ENCODE measurements around the gene NDUFS5.

- TF ChIP-seq CTCF (IDR thresholded peaks at IDR 0.05) (no peak), POLR2A (IDR thresholded peaks at IDR 0.05) (no peak)
These were observed 55.3 kb downstream of the NDUFS5 start for GRCh38 chr1:39081271-39082009.
